Colonic mucosa (tissue), 4 donors: ENCODE data around the gene CREB3. TPM values are rescaled to one million over a fixed set of nuclear protein-coding genes. Genes with fewer than 3 reads are reported as not detected.

Experiments used
- DNase-seq: peaks from one replicate; pipeline ENCODE4 v3.0.0-alpha.2; 2020
- H3K27ac ChIP-seq: fragments of 200-600 bp; one replicate; pipeline ENCODE4 v1.8.0; 2021
- H3K27me3 ChIP-seq: fragments of 200-600 bp; one replicate; pipeline ENCODE4 v1.8.0; 2021
- H3K36me3 ChIP-seq: fragments of 200-600 bp; one replicate; pipeline ENCODE4 v1.8.0; 2021
- H3K4me1 ChIP-seq: fragments of 200-600 bp; one replicate; pipeline ENCODE4 v1.8.0; 2021; ENCODE audit warnings: mild to moderate bottlenecking
- H3K4me3 ChIP-seq: fragments of 200-600 bp; one replicate; pipeline ENCODE4 v1.8.0; 2021
- H3K9ac ChIP-seq, 2 donors: one replicate each; pipeline ENCODE4 v1.7.0; 2013; ENCODE audit warnings: control low read depth in 2 of 2, low read depth in 2 of 2, low read length in 2 of 2
- H3K9me3 ChIP-seq: fragments of 200-600 bp; one replicate; pipeline ENCODE4 v1.8.0; 2021
- intact Hi-C: fragments of 100-400 bp; cut with DNase I; formaldehyde crosslinking; loops from one replicate; pipeline ENCODE4 v1.14.1; 2022
- total RNA-seq, 2 donors: library from RNA; stranded (reverse); fragmentation: NEBNext Ultra II Directional in 1 of 2; extraction: Animal tissue kit (Norgen Biotek cat#: 25700) in 1 of 2; gene quantifications; one replicate each; pipeline ENCODE4 v1.2.1, GENCODE V29; 2021
- TF ChIP-seq, protein P1 (sequence below): fragments of 200-600 bp; IDR thresholded peaks from one replicate; pipeline ENCODE4 v1.8.0; 2022; ENCODE audit warnings: antibody characterized with exemption, mild to moderate bottlenecking
- donor health status: healthy.
- donor health status: DM: no; HTN: no; CAD: no.
- donor health status: DM: no; HTN: no; CAD: no.

The CREB3 gene
- total RNA-seq, 2 donors from 2014 or later: 47.9 to 50.8 TPM

DNA sequence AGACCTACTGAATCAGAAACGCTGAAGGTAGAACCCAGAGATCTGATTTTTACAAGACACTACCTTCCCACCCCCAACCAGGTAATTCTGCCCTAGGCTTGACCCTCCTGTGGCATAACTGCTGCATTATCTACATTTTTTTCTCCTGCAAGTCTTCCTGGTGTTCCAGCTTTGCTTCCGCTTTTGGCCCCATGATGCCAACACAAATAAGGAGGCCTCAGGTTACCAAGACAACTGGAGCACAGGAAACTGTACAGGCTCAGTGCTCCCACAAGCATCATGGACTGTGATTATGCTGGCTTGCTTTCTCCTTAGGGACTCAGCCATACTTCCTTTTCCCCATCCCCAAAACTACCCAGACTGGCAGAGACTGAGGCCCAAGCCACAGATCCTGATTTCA lies 28.2 kb downstream of the CREB3 start:
- Histone ChIP-seq H3K9ac (peak overlapping the region in 1 of 2 donors; percentile 28), H3K27ac (no peak overlapping the region), H3K4me3 (no peak overlapping the region), H3K27me3 (no peaks in the 10 kb centered on the region), H3K9me3 (no peaks in the 10 kb centered on the region), H3K4me1 (peaks cover 5% of the 10 kb centered on the region), H3K36me3 (no peaks in the 10 kb centered on the region)
- TF ChIP-seq, protein P1, sequence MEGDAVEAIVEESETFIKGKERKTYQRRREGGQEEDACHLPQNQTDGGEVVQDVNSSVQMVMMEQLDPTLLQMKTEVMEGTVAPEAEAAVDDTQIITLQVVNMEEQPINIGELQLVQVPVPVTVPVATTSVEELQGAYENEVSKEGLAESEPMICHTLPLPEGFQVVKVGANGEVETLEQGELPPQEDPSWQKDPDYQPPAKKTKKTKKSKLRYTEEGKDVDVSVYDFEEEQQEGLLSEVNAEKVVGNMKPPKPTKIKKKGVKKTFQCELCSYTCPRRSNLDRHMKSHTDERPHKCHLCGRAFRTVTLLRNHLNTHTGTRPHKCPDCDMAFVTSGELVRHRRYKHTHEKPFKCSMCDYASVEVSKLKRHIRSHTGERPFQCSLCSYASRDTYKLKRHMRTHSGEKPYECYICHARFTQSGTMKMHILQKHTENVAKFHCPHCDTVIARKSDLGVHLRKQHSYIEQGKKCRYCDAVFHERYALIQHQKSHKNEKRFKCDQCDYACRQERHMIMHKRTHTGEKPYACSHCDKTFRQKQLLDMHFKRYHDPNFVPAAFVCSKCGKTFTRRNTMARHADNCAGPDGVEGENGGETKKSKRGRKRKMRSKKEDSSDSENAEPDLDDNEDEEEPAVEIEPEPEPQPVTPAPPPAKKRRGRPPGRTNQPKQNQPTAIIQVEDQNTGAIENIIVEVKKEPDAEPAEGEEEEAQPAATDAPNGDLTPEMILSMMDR: no peak
- intact Hi-C loops: no loop called here
- peak; percentile 60 for DNase-seq

DNA sequence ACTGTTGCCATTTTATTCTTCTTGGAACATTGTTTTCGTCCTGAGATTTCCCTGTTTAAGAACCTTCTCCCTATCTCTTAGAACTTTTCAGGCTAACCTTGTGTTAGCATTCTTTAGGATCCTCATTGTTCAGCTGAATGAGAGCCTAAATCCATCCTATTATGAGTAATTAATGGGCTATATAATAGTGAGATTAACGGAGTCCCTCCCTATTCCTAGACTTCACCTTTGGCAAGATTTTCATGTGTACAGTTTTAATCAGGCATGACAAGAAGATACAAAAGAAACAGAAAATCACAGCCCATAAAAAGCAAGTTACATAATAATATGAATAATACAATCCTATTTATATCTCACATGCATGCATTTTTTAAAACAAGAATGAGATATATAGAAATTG lies 30.7 kb downstream of the CREB3 start:
- H3K9me3 ChIP-seq: no peaks in the 10 kb centered on the region
- H3K4me1 ChIP-seq: no peaks in the 10 kb centered on the region
- H3K36me3 ChIP-seq: no peaks in the 10 kb centered on the region
- no peaks in the 10 kb centered on the region for H3K27me3 ChIP-seq
- TF ChIP-seq, protein P1: no peak
- no peak for DNase-seq
- intact Hi-C loops: no loop called here
- no peak overlapping the region for H3K9ac ChIP-seq
- H3K27ac ChIP-seq: no peak overlapping the region
- H3K4me3 ChIP-seq: no peak overlapping the region

DNA sequence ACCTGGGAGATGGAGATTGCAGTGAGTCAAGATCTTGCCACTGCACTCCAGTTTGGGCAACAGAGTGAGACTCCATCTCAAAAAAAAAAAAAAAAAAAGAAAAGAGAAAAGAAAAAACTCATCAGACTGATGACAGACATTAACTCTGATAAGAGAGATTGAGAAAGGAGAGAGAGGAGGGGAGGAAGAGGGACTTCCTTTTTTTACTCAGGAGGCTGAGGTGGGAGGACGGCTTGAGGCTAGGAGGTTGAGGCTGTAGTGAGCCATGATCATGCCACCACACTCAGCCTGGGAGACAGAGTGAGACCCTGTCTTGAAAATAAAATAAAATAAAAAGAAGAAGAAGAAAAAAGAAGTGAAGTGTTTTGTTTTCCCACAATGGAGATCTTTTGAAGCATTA lies 31.3 kb downstream of the CREB3 start:
- Histone ChIP-seq H3K27ac (no peak overlapping the region), H3K36me3 (no peaks in the 10 kb centered on the region), H3K27me3 (no peaks in the 10 kb centered on the region), H3K4me1 (no peaks in the 10 kb centered on the region), H3K9ac (no peak overlapping the region), H3K4me3 (no peak overlapping the region), H3K9me3 (no peaks in the 10 kb centered on the region)
- TF ChIP-seq, protein P1: no peak
- DNase-seq: no peak
- intact Hi-C loops: no loop called here

DNA sequence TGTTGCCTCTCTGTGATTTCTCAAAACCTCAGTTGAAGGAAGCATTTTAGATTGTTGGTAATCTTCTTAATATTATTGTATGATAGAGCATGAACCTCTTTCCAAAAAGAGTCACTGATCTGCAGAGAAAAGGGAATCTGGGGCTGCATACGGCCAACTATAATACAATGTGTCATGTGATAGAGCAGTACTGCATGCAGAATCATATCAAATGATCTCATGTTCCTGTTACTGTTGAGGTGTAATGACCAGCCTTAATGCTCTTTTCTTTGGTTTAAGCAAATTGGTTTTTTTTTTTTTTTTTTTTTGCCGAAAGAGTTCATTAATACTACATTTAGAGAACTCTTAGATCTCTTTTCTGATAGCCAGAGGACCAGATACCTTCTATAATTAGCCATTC lies 34.5 kb downstream of the CREB3 start:
- TF ChIP-seq, protein P1: no peak
- no peak overlapping the region for H3K9ac ChIP-seq
- no peaks in the 10 kb centered on the region for H3K27me3 ChIP-seq
- peaks cover 14% of the 10 kb centered on the region for H3K4me1 ChIP-seq
- DNase-seq: no peak
- no peak overlapping the region for H3K4me3 ChIP-seq
- no peaks in the 10 kb centered on the region for H3K9me3 ChIP-seq
- intact Hi-C loops: no loop called here
- H3K36me3 ChIP-seq: no peaks in the 10 kb centered on the region
- H3K27ac ChIP-seq: no peak overlapping the region

DNA sequence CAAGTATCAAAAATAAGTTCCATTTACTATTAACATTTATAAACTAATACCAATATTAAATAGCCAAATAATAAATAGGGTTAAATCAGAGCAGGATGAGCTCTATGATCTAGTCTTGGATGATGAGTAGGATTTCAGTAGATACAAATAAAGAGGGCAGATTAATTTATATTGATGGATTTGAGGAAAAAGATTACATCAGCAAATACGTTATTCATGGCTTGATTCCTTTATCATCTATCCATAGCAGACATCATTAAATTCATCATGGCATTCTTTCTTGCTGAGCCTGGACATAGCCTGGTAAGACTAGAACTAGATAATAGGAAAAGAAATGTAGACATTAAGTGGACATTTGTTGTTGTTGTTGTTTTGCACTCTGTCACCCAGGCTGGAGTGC lies 35.0 kb downstream of the CREB3 start:
- TF ChIP-seq, protein P1: no peak
- DNase-seq: no peak
- no peak overlapping the region for H3K9ac ChIP-seq
- H3K4me3 ChIP-seq: no peak overlapping the region
- intact Hi-C loops: no loop called here
- H3K9me3 ChIP-seq: no peaks in the 10 kb centered on the region
- no peak overlapping the region for H3K27ac ChIP-seq
- H3K36me3 ChIP-seq: no peaks in the 10 kb centered on the region
- H3K27me3 ChIP-seq: no peaks in the 10 kb centered on the region
- peaks cover 14% of the 10 kb centered on the region for H3K4me1 ChIP-seq

DNA sequence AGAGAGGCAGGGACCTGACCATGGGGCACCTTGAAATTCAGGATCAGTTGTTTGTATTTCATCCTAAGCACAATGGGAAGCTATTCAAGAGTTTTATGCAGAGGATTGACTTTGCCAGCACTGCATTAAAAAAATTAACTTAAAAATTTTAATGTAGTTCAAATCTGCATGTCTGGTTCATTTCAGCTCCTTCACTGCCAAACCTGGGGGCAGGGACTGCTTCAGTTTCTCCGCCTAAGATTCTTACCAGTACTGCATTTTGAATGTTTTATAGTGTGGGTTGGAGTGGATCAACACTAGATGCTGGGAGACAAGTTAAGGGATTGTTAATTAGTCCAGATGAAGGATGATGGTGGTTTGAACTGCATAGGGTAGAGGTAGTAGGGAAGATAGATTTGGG lies 37.3 kb downstream of the CREB3 start:
- TF ChIP-seq, protein P1: no peak
- Histone ChIP-seq H3K4me3 (no peak overlapping the region), H3K9me3 (no peaks in the 10 kb centered on the region), H3K4me1 (peaks cover 14% of the 10 kb centered on the region), H3K27me3 (no peaks in the 10 kb centered on the region), H3K36me3 (no peaks in the 10 kb centered on the region), H3K27ac (no peak overlapping the region), H3K9ac (no peak overlapping the region)
- no peak for DNase-seq
- intact Hi-C loops: no loop called here
